Calu3 (cell line): ENCODE data around the gene FIP1L1. TPM values are rescaled to one million over a fixed set of nuclear protein-coding genes. Genes with fewer than 3 reads are reported as not detected.

ENCODE experiments used
- BruUV-seq: library from RNA; stranded (reverse); fragments of 400-500 nt; replicated peaks from 2 replicates; lab custom pipeline; 2021; lab: Mats Ljungman, UMichigan
- CTCF ChIA-PET: fragments of 300-600 bp; sonication (Branson Sonifier 250); formaldehyde crosslinking; loops from one replicate; lab custom pipeline; 2022; ENCODE audit warnings: antibody characterized with exemption; lab: Charles Lee
- DNase-seq: peaks from one replicate; pipeline ENCODE4 v3.0.0; 2022
- H3K27ac Mint-ChIP-seq: one replicate; pipeline ENCODE4 v1.8.0; 2022; ENCODE audit warnings: mixed read lengths; ENCODE audit not compliant: unreplicated experiment
- H3K27me3 Mint-ChIP-seq: one replicate; pipeline ENCODE4 v1.8.0; 2022; ENCODE audit warnings: mixed read lengths; ENCODE audit not compliant: unreplicated experiment
- H3K36me3 Mint-ChIP-seq: one replicate; pipeline ENCODE4 v1.8.0; 2022; ENCODE audit warnings: mild to moderate bottlenecking, moderate library complexity, mixed read lengths; ENCODE audit not compliant: insufficient read depth, unreplicated experiment
- H3K4me1 Mint-ChIP-seq: one replicate; pipeline ENCODE4 v1.8.0; 2022; ENCODE audit warnings: mild to moderate bottlenecking, low read depth, mixed read lengths; ENCODE audit not compliant: unreplicated experiment
- H3K4me3 Mint-ChIP-seq: one replicate; pipeline ENCODE4 v1.8.0; 2022; ENCODE audit warnings: mild to moderate bottlenecking, low read depth, moderate library complexity, mixed read lengths; ENCODE audit not compliant: unreplicated experiment
- H3K9me3 Mint-ChIP-seq: one replicate; pipeline ENCODE4 v1.8.0; 2022; ENCODE audit warnings: low read depth, mixed read lengths; ENCODE audit not compliant: unreplicated experiment
- intact Hi-C: fragments of 100-400 bp; cut with micrococcal nuclease; formaldehyde crosslinking; loops from one replicate; pipeline ENCODE4 v1.10.0; 2022; ENCODE audit not compliant: unreplicated experiment
- total RNA-seq: library from RNA; stranded (reverse); gene quantifications from 2 replicates; pipeline ENCODE4 v1.2.3, GENCODE V29; 2022
- TF ChIP-seq, protein P1 (sequence below): fragments of 200-600 bp; IDR thresholded peaks from one replicate; pipeline ENCODE4 v1.8.0; 2022; ENCODE audit warnings: antibody characterized with exemption; ENCODE audit not compliant: unreplicated experiment

Gene FIP1L1
- total RNA-seq, 1 experiment from 2014 or later: 56.3 TPM

DNA sequence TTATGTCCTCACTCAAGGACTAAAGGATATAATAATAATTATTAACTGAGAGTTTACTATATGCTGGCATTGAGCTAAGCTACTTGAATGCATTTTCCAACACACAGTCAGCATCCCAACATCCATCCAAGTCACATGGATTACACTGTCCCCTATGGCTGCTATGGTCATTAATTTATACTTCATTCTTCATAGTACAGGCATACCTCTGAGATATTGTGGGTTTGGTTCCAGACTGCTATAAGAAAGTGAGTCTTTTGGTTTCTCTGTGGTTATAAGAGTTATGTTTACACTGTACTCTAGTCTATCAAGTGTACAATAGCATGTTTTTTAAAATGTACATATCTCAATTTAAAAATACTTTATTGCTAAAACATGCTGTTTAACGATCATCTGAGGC is 124.7 kb downstream of the FIP1L1 start:
- no peaks in the 10 kb centered on the region for H3K4me1 Mint-ChIP-seq
- intact Hi-C loops: loop anchor here (10.0 kb wide), 1 partner anchor 403 kb away; no protein-coding TSS in a partner anchor
- BruUV-seq: no TSS peak
- H3K9me3 Mint-ChIP-seq: no peaks in the 10 kb centered on the region
- H3K27me3 Mint-ChIP-seq: no peaks in the 10 kb centered on the region
- H3K4me3 Mint-ChIP-seq: no peak overlapping the region
- H3K27ac Mint-ChIP-seq: no peak overlapping the region
- DNase-seq: no peak
- H3K36me3 Mint-ChIP-seq: no peaks in the 10 kb centered on the region
- TF ChIP-seq, protein P1, sequence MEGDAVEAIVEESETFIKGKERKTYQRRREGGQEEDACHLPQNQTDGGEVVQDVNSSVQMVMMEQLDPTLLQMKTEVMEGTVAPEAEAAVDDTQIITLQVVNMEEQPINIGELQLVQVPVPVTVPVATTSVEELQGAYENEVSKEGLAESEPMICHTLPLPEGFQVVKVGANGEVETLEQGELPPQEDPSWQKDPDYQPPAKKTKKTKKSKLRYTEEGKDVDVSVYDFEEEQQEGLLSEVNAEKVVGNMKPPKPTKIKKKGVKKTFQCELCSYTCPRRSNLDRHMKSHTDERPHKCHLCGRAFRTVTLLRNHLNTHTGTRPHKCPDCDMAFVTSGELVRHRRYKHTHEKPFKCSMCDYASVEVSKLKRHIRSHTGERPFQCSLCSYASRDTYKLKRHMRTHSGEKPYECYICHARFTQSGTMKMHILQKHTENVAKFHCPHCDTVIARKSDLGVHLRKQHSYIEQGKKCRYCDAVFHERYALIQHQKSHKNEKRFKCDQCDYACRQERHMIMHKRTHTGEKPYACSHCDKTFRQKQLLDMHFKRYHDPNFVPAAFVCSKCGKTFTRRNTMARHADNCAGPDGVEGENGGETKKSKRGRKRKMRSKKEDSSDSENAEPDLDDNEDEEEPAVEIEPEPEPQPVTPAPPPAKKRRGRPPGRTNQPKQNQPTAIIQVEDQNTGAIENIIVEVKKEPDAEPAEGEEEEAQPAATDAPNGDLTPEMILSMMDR: no peak
- CTCF ChIA-PET: no interaction called here

DNA sequence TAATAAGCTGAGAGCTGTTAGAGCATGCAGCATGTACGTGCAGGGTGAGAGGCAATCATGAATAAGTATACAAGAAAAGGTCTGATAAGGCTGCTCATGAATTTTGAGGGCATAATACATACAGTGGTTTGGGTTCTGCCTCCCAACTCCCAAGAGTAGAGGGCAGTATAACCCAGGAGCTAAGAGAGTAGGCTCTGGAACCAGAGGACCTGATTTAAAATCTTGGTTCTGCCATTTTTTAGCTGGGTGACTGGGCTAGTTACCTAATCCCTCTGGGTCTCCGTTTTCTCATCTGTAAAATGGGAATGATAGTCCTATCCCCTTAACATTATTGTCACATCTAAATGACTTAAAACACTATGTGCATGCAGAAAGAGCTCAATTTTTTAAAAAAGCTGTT is 128.5 kb downstream of the FIP1L1 start:
- CTCF ChIA-PET: no interaction called here
- no TSS peak for BruUV-seq
- intact Hi-C loops: loop anchor here (5.0 to 10.0 kb wide), 3 partner anchors 86 to 726 kb away; partner anchors contain the start of gene LNX1
- Mint-ChIP-seq H3K27ac (no peak overlapping the region), H3K9me3 (no peaks in the 10 kb centered on the region), H3K4me3 (no peak overlapping the region), H3K27me3 (no peaks in the 10 kb centered on the region), H3K4me1 (no peaks in the 10 kb centered on the region), H3K36me3 (peaks cover 9% of the 10 kb centered on the region)
- TF ChIP-seq, protein P1: no peak
- DNase-seq: no peak

DNA sequence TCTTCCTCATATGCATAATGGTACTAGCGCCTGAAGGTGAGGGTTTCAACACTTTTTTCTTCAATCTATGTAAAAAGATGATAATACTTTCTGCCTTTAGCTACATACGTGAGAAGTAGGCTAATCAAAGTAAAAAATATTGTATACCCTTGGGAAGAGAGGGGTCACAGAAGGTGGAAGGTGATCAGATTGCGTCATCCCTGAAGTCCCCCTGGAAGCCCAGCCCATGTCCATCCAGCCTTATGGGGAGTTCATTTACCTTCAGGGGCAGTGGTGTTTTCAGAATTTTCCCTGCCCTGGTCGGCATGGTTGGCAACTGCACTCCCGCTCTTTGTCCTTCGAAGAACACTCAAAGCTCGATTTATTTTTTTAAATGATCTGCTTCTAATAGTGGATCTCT is 129.6 kb downstream of the FIP1L1 start:
- TSS peak; percentile 75 for BruUV-seq
- H3K9me3 Mint-ChIP-seq: no peaks in the 10 kb centered on the region
- H3K36me3 Mint-ChIP-seq: peaks cover 9% of the 10 kb centered on the region
- CTCF ChIA-PET: no interaction called here
- peak overlapping the region; percentile 72 for H3K27ac Mint-ChIP-seq
- intact Hi-C loops: loop anchor here (5.0 to 10.0 kb wide), 3 partner anchors 85 to 725 kb away; partner anchors contain the start of gene LNX1
- H3K27me3 Mint-ChIP-seq: no peaks in the 10 kb centered on the region
- peak overlapping the region; percentile 78 for H3K4me3 Mint-ChIP-seq
- no peaks in the 10 kb centered on the region for H3K4me1 Mint-ChIP-seq
- TF ChIP-seq, protein P1: no peak
- no peak for DNase-seq

DNA sequence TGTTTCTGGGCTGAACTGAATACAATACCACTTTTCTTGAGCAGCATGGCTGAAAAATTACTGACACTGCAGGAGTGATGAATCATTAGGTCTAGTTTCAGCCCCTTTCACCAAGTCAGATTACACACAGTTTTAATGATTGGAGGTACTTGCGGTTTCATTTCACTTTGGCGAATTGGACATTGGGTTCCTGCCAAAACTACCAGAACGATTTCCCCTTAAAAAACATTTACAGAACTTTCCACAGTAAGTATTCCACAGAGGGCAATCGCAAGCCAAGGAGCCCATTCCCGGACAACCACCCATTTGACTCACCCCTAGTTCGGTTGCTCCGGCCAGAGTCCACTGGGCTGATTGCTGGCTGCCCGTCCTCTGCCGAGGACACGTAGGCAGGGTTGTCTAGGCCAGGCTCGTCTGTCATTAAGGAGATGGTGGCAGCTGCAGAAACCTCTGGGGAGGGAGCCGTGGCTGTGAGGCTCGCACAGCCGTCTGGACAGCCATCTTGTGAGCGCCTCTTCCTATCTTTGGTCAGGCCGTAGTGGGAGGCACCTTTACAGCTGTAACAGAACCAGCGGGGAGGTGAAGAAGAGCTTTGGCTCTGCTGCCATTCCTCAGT is 130.3 kb downstream of the FIP1L1 start:
- intact Hi-C loops: loop anchor here (5.0 to 10.0 kb wide), 3 partner anchors 85 to 725 kb away; partner anchors contain the start of gene LNX1
- H3K4me1 Mint-ChIP-seq: no peaks in the 10 kb centered on the region
- no TSS peak for BruUV-seq
- no peaks in the 10 kb centered on the region for H3K9me3 Mint-ChIP-seq
- H3K27me3 Mint-ChIP-seq: no peaks in the 10 kb centered on the region
- peak; percentile 37 for DNase-seq
- CTCF ChIA-PET: interaction anchor here (1.1 kb wide), 1 partner anchor 726 kb away, joined by 3 read pairs; no protein-coding TSS in a partner anchor
- H3K36me3 Mint-ChIP-seq: peaks cover 9% of the 10 kb centered on the region
- H3K4me3 Mint-ChIP-seq: peak overlapping the region; percentile 78
- TF ChIP-seq, protein P1: no peak
- peak overlapping the region; percentile 72 for H3K27ac Mint-ChIP-seq
